ENCODE results near the gene NOL7.

The NOL7 gene

DNA sequence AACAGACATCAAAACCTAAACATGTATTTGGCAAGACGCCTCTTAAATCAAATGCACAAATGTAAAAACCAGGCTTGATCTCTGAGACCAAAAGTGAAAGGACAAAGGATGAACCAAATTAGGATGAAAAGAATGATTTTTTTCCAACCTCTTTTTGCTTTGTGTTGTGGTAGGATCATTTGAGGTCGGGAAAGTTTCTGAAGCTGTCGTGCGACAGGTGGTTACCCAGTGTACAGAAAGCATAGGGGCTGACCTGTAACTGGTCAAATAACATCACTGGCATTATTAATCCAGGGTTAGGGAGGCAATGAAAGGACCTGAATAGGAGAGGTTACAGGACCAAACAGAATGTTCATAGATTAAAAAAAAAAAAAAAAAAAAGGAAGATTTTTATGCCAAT, 18.1 kb upstream of the NOL7 start:
- no peak for DNase-seq (ENCODE audit: low read depth)

DNA sequence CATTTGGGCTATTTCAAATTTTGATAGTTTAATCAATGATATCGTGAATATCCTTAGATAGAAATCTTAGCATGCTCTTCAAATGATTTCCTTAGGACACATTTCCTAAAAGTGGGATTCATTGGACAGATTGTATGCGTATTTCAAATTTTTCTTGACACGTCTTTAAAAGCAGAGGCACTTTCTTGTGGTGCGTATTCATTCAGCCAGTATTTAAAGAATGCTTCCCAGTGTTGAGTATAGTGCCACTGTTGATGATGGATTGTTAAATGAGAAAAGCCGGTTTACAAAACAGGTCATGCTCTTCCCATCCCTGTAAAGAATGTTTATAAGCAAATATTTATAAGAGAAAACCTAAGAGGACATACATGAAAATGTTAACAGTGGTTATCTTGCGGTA, 15.1 kb upstream of the NOL7 start:
- DNase-seq (ENCODE audit: low read depth), result no peak

DNA sequence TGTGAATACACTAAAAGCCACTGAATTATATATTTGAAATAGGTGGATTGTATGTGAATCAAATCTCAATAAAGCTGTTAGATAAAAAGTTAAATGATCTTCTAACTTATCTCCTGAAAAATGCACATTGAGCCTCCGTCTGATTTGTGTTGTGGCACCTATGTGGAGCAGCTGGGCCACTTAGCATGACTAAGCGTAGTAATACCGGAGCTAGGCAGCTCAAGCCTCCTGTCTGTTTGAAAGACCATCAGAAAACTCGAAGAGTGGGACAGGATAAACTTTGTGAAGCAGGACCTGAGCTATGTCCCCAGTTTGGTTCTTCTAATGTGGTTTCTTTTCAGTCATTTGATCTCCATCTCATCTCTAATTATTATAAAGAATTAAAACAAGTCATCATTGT, 11.0 kb upstream of the NOL7 start:
- no peak for DNase-seq (ENCODE audit: low read depth)

DNA sequence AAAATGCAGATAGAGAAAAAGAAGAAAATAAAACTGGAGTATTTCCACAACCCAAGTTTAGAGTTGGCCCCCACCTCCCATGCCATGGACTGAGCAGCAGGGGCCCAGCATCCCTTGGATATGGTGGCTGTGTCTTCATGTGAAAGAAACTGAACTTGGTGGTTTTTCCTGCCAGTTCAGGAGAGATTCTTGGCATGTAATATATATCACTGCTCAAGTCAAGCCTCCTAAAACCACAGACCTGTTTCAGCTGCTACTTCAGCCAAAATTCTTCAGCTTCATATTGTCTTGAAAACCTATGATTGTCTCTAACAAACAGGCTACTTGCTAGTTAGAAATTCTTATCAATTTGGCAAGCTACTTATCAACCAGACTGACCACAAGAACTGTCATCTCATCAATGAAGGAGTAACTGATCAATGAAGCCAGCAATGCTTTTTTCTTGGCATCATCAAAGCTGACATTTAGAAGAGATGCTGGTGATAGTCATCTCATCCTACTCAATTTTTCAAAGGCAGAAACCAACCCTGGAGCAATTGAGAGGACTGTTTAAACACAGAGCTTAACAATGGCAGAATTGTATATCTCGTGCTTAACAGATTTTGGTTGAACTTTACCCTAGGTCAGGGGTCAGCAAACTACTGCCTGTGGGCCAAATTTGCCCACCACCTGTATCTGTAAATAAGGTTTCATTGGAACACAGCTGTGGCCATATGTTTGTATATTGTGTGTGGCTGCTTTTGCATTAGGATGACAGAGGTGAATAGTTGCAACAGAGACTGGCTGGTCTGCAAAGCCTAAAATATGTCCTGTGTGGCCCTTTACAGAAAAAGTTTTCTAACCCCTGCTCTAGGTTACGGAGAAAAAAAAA, 10.4 kb upstream of the NOL7 start:
- no peak for DNase-seq (ENCODE audit: low read depth)

DNA sequence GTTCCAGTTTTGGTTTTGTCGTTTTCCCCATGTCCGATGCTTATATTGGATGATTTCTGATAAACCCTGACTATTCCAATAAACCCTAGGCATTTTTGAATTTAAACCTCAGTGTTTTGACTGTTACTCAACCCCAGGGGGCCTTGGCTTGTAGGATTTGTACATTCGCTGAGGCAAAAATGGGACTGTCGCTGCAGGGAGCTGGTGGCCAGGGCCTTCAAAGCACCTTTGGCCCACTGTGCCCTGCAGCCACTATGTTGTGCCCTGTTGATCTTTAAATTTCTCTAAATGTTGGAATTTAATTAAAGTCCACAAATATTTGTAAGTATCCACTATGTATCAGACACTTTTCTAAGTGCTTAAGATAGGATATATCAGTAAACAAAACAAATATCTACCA, 9.5 kb upstream of the NOL7 start:
- DNase-seq (ENCODE audit: low read depth), result no peak

DNA sequence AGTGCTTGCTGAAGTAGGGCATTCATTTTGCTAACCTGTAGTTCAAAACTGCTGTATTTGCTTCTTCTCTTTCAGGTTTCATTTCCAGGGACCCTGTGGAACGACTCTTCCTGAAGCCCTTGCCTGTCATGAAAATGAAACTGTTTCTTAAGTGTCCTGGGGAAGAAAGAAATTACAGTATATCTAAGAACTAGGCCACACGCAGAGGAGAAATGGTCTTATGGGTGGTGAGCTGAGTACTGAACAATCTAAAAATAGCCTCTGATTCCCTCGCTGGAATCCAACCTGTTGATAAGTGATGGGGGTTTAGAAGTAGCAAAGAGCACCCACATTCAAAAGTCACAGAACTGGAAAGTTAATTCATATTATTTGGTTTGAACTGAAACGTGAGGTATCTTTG, 3.4 kb upstream of the NOL7 start:
- DNase-seq (ENCODE audit: low read depth), result no peak

DNA sequence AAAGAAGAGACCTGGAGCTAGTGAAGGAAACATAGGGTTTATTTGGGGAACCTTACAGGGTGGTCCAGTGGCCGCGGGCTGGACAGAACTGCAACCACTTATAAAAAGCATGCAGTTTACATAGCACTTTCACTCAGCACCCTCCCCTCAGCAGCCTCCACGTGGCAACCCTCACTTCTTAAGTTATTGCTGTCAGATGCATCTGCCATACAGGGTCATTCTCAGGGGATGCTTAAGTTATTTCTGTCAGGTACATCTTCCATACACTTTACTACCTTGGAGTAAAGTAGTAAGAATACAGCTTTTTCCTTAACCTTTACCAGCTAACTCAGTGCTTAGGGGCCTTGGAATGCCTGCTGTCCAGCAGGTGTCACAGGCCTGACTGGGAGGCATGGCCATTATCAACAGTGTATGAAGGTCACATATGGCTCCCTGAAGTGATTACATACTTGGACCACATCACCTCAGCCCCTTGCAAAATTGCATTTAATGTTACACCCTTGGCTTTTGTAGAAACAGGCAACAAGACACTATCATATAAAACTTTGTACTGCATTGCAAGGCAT, 2.0 kb upstream of the NOL7 start:
- DNase-seq (ENCODE audit: low read depth), result no peak

DNA sequence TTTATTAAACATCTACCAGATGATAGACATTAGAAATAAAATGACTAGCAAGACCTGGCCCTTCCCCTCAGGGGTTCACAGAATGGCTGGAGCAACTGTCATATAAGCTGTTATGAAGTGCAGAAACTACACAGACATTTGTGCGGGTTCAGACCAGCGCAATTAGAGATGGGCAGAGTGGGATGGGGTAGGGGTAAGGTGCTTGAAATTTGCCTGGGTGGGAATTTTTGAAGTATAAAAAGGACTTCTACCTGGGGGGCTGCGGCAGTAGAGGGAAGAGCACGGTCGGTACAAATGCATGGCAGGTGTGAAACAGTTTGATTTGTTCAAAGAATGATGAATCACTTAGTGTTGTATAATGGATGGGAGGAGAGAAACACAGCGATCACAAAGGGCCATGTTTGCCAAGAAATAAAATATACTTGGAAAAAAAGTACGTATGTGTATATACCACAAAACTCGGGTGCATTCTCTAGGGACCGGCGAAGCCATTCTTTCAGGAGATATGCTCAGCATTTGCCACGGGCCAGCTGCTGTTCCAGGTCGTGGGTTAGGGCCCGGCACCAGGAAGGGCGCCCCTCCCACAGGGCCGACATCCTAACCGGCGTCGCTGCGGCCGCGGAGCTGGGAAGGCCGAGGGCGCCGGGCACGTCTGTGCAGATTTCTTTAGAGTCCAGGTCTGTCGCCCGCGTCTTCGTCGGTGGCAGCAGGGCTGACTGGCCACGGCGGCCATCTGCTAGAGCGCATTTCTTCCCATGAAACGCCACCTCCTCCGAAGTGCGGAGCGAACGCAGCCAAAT, 809 bp upstream of the NOL7 start:
- DNase-seq (ENCODE audit: low read depth), result no peak

DNA sequence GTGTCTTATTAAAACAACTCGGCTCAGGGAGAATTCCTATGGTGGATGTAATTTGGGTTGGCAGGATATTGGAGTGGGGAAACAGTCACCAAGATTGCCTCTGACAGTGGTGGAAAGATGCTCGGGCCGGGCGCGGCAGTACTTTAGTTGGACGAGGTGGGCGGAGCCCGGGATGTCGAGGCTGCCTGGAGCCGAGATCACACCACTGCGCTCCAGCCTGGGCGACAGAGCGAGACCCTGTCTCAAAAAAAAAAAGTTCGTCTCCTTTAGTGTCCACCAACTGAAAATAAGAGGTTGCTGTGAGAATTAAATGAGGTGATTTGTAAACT, 621 bp downstream of the NOL7 start:
- DNase-seq (ENCODE audit: low read depth), result no peak

DNA sequence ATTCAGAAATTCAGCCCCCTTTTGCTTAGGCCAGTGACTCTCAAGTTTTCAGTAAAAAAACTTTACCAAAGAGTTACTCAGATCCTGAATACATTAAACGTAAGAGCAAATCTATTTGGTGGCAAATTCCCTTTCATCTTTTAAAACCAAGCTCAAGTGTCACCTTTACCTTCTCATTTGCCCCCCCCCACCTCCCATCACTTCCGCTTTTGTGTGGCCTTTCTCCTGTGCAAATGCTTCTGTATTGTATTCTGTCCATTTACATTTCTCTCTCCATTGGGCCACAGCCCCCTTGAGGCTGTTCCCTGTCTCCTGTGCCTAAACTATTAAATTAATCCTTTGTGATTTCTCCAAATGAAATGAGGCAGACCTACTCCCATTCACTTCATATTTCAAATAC, 1.9 kb downstream of the NOL7 start:
- no peak for DNase-seq (ENCODE audit: low read depth)

DNA sequence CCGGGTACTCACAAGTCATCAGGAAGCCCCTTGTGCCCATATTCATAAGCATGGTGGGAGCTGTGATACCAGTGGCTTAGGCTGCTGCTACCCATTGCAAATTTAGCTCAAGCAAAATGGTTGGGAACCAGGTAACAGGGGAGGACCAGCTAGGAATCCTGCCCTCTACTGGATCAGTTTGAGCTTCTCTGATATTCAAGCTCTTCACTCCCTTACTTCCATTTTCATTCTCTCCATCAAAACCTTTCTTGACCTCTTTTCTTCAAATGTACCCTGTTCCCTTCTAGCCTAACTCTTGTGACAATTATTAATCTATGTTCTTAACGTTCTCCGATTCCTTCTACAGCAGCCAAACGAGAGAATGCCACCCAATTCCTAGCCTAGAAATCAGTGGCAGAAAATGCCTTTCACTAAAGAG, 9.7 kb downstream of the NOL7 start:
- DNase-seq (ENCODE audit: low read depth), result no peak

DNA sequence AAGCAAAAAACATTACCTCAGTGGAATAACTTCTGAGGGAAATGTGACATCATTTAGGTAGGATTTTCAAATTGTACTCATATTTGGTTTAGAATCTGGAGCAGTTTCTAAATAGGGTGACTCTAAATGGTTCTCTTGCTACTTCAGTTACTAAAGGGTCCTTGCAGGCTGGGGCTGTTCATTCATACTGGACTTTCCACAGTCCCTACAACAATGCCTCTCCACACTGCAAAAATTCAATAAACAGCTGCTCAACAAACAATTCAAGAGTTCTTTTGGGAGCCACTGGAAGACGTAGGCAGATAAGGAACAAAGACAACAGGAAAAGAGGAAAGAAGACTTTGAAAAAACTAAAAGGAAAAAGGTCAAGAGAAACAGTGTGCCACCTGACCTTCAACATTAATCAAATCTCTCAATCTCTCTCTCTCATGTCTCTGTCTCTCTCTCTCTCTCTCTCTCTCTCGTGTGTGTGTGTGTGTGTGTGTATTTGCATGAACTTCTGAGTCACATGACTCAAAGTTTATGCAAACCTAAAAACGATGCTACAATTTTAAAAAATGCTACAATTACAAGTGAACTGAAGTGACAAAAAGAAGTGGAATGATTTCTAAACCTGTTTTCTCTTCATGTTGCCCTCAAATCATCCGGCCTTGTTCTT, 14.5 kb downstream of the NOL7 start:
- no peak for DNase-seq (ENCODE audit: low read depth)

DNA sequence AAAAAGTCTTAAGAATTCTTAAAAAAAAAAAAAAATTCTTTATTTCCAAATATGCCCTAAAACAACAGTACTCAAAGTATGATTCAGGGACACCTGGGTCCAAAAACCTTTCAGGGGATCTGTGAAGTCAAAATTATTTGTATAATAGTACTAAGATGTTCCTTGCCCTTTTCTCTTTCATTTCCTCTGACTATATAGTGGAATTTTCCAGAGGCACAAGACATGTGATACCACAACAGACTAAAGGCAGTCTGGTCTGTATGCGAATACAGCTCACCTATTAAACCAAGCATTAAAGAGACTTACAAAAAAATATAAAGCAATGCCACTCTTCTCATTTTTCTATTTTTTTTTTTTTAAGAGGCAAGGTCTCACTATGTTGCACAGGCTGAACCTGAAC, 15.4 kb downstream of the NOL7 start:
- DNase-seq (ENCODE audit: low read depth), result no peak

DNA sequence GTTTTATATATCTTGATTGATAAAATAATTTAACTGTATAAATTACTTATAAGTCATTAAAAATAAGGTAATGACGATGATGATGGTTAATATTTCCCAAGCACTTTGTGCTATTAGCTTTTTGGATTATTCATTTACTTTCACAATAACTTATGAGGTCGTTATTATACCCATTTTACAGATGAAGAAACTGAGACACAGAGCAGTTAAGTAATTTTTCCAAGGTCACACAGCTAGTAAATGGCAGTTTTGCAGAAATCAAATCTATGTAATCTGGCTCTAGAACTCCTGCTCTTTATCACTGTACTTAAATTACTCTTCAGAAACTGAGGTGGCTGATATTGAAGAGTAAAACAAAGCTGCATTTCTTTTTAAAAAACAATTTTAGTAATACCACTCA, 18.2 kb downstream of the NOL7 start:
- no peak for DNase-seq (ENCODE audit: low read depth)

DNA sequence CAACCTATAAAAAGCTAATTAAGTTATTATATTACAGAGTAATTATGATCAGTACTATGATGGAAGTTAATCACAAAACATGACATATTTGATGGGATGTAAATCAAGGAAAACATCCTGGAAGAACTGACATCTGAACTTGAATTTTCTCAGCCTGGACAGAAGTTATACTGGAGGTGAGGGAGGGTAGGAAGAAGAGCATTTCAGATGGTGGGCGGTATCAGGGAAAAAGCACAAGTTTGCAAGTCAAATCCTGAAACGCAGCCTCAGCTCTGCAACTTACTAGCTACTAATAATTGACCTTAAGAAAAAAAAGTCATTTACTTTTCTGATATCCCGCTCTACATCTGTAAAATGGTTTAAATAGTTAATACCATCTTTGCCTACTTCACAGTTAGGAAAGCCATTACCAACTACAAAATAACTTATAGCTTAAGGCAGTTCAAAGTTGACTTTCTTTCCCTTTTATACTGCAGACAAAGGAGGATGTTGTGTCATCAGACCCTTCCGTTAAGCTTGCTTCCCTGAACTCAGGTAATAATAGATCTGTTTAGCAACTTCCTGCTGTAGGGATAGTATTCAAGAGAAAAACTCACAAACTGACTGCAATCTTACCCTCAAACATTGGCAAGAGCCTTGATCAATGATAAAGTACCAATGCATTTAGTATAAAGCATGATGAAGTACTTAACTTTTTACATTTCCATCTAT, 21.0 kb downstream of the NOL7 start:
- no peak for DNase-seq (ENCODE audit: low read depth)

DNA sequence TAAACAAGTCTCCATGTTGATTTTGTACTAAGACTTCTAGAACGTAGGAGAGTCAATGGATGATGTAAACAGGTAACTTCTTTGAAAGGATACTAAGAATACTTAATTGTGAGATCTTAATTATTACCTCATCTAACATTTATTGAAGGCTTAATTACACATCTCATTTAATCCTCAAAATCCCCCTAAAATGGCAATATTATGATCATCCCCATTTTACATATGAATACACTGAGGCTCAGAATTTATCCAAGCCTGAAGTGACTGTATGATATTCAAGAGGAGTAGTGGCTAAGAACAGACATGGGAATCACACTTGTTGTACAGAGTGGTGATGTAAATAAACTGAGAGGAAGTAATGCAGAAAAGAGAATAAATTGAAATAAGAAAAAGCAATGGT, 22.9 kb downstream of the NOL7 start:
- no peak for DNase-seq (ENCODE audit: low read depth)

DNA sequence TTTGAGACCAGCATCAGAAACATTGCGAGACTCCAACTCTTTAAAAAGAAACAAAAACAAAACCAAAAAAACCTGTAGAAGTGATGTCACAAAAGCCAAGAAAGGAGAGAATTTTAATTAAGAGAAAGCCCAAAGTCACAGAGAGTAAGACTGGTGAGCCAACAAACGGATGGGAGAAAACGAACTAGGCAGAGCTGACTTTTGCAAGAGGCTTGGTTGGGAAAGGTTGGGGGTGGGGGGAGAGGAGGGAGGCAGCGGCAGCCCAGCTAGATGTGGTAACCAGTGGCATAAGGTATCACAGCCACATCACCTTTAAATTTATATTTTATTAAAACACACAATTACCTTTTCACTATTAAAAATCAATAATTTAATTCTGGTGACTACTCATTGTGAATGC, 23.5 kb downstream of the NOL7 start:
- DNase-seq (ENCODE audit: low read depth), result no peak

DNA sequence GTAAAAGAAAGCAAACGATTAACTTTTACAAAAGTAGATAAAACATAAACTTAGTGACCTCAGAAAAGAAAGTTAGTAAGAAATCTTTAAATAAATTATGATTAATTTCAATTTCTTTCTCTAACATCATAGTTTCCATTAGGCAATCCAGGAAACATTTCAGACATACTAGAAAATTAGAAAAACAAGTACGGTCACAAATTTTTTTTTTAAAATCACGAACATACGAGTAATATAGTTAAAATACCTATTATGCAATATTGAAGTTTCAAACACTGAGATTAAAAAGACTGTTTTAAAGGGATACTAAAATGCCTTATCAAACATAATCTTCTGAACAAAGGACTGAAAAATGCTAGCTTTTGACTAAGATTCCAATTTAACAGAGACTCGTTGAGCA, 26.2 kb downstream of the NOL7 start:
- no peak for DNase-seq (ENCODE audit: low read depth)

DNA sequence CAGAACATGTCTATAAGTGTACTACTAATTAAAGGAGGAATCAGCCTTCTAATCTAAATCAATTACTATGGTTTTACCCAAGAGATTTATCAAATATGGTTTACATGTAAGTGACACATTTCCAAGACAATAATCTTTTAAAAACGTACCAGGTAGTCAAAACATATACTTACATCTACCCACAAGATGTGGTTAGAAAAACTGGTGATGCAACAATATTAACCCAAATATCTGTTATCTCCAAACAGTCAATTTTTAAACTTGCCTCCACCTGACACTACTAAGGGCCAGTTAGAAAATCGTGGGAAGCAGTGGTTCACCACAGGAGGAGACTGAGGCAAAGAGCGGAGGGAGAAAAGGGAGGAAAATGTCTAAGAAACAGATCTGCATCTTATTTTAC, 28.0 kb downstream of the NOL7 start:
- DNase-seq (ENCODE audit: low read depth), result no peak

DNA sequence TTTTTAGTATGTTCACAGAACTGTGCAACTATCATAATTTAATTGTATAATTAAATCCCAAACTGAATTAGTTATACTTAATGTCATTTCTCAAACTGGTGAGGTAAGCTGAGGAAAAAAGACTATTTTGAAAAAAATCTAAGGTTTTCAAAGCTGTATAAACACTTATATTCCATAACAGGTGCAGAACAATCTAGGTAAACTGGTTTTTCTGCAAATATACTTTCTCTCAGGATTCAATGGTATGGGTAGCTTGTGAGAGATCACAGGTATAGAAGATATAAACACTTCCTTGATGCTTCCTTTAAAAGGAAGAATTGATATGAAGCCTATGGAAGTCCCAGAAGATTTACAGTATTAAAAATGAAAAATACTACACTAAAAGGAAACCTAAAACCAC, 33.7 kb downstream of the NOL7 start:
- DNase-seq (ENCODE audit: low read depth), result no peak

DNA sequence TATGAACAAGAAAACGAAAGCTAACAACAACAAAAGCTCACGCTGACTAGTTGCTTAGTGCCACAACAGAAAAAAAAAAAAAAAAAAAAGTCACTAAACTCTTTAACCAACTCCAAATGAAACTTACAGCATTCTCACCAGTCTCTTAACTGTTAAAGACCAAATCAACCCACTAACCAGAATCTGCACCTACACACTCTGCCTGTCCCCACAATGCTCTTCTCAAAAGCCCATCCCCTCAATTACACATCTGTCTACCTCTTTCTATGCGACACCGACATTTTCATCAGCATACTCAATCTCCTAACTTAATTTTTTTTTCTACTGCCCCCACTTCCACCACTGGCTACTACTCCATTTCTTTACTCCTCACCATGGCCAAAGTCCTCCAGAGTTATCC, 34.3 kb downstream of the NOL7 start:
- DNase-seq (ENCODE audit: low read depth), result no peak

DNA sequence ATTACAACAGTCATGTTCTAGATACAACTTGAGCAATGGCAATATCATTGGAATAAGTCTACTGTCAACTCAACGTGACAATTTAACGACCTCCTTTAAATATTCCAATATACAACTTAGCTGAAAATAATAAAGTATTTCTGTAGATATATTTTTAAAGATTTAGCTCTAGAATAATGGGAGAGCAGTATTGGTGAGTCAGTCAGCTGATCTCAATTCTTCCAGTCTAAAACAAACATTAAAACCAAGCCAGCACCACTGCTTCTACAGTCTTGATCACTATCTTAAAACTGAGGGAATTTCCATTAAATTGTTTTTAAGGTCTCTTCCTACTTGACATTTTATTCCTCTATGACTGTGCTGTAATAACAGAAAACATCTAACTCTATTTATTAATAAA, 38.2 kb downstream of the NOL7 start:
- peak; percentile 14 for DNase-seq (ENCODE audit: low read depth)
